Gastrocnemius medialis (tissue), 4 donors: ENCODE data around the gene OR10K1. TPM values are rescaled to one million over a fixed set of nuclear protein-coding genes. Genes with fewer than 3 reads are reported as not detected.
"Not testable (repeated sequence)": the region's sequence is repeated elsewhere in the genome, so short reads cannot be mapped to it uniquely, and the experiment has no call there.

ENCODE experiments used
- ATAC-seq, 2 donors: fragments of 150-250 bp; one replicate each; pipeline ENCODE4 v1.9.1; 2016
- DNase-seq, 2 donors: peaks; one replicate each; pipeline ENCODE4 v3.0.0-alpha.2; 2019
- H3K27ac ChIP-seq, 4 donors: fragments of 200-600 bp; sonication (generic); 1 replicate in 1 of 4; 2 replicates in 3 of 4; pipeline ENCODE4 v1.5.1; 2016 to 2018; ENCODE audit warnings: mild to moderate bottlenecking in 2 of 4, moderate library complexity in 1 of 4
- H3K27me3 ChIP-seq, 3 donors: fragments of 200-600 bp; sonication (generic) in 2 of 3; 1 replicate in 1 of 3; 2 replicates in 2 of 3; pipeline versions ENCODE4 v1.5.1 to v1.6.0; 2016 to 2019; ENCODE audit warnings: mild to moderate bottlenecking in 1 of 3, moderate library complexity in 1 of 3
- H3K36me3 ChIP-seq, 2 donors: fragments of 200-600 bp; sonication (generic) in 1 of 2; one replicate each; pipeline ENCODE4 v1.5.1; 2017 to 2018
- H3K4me1 ChIP-seq, 2 donors: fragments of 200-600 bp; sonication (generic) in 1 of 2; one replicate each; pipeline ENCODE4 v1.5.1; 2016 to 2017; ENCODE audit warnings: mild to moderate bottlenecking in 2 of 2
- H3K4me3 ChIP-seq, 4 donors: fragments of 200-600 bp; sonication (generic) in 3 of 4; 1 replicate in 1 of 4; 2 replicates in 3 of 4; pipeline ENCODE4 v1.5.1; 2016 to 2019; ENCODE audit warnings: mild to moderate bottlenecking in 2 of 4
- H3K9me3 ChIP-seq, 3 donors: fragments of 200-600 bp; sonication (generic) in 2 of 3; 1 replicate in 1 of 3; 2 replicates in 2 of 3; pipeline ENCODE4 v1.5.1; 2016 to 2019
- CTCF ChIP-seq, 5 experiments: fragments of 450-650 bp in 3 of 5; fragments of 200-600 bp in 2 of 5; sonication (generic) in 2 of 5; IDR thresholded peaks in 4 of 5; conservative IDR thresholded peaks in 1 of 5; 1 replicate in 4 of 5; 2 replicates in 1 of 5; pipeline ENCODE4 v1.5.1; 2016 to 2019; ENCODE audit warnings: antibody characterized with exemption in 5 of 5, mild to moderate bottlenecking in 3 of 5, moderate library complexity in 3 of 5
- POLR2A ChIP-seq, 2 donors: fragments of 450-650 bp; IDR thresholded peaks; one replicate each; pipeline ENCODE4 v1.6.1; 2017; ENCODE audit warnings: antibody characterized with exemption in 2 of 2, mild to moderate bottlenecking in 2 of 2, moderate library complexity in 2 of 2
- in situ Hi-C, 4 donors: fragments of 200-750 bp; cut with MboI; loops; one replicate each; pipeline versions ENCODE4 v1.15.0 to v1.8.0; 2017; ENCODE audit warnings: low sequenced_read_pairs in 4 of 4
- intact Hi-C: fragments of 100-400 bp; cut with DNase I; formaldehyde crosslinking; loops from one replicate; pipeline ENCODE4 v1.15.1; 2023; ENCODE audit warnings: low total_unique reads
- total RNA-seq, 4 donors: library from RNA; depleted of rRNA; stranded (reverse); fragments of >200 nt; gene quantifications; one replicate each; pipeline versions ENCODE4 v1.1.0 to v1.2.3, GENCODE V29; 2016

OR10K1 gene
- total RNA-seq, 4 donors from 2014 or later: not detected

GRCh38 chr1:158426137-158426536 lies 35.5 kb upstream of the OR10K1 start, which contains the start of gene OR10K2:
OR10K2 (minus strand) TSS chr1:158426237; CDS start chr1:158420866, 5,371 bp downstream.
- intact Hi-C loops (no loop called here), in situ Hi-C loops (no loop called here)
- ATAC-seq (no peak), DNase-seq (no peak)
- TF ChIP-seq CTCF (IDR thresholded peaks at IDR 0.05 in 4 of 5, conservative IDR thresholded peaks at IDR 0.05 in 1 of 5) (no peak), POLR2A (IDR thresholded peaks at IDR 0.05) (no peak)
- no peaks in the 10 kb centered on the region for H3K9me3 ChIP-seq
- no peak within 1 kb of the TSS for H3K4me3 ChIP-seq
- H3K27ac ChIP-seq: no peak within 1 kb of the TSS
- no peaks in the 10 kb centered on the region for H3K27me3 ChIP-seq
- no peaks in the 10 kb centered on the region for H3K36me3 ChIP-seq
- no peaks in the 10 kb centered on the region for H3K4me1 ChIP-seq

DNA sequence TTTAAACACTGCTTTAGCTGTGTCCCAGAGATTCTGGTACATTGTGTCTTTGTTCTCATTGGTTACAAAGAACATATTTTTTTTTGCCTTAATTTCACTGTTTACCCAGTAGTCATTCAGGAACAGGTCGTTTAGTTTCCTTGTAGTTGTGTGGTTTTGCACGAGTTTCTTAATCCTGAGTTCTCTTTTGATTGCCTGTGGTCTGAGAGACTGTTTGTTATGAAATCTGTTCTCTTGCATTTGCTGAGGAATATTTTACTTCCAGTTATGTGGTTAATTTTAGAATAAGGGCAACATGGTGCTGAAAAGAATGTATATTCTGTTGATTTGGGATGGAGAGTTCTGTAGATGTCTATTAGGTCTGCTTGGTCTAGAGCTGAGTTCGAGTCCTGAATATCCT lies 31.5 kb upstream of the OR10K1 start:
- H3K9me3 ChIP-seq, H3K4me3 ChIP-seq, in situ Hi-C loops: not testable (repeated sequence)

DNA sequence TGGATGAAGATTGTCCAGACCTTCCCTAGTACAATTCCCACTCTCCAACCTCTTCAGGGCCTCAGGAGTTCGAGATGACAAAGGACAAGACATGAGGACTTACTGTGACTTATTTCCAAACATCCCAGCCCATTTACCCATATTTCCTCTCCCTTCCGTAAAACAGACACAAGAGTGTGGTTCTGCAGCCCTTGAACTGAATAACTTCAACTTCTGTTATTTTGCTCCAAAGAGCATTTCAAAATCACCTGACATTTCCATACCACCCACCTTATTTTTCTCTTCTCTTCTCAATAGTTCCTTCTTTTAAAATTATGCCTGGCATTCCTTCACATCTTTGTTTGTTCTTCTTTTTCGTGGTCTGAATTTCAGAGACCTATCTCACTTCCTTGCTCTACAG lies 26.9 kb upstream of the OR10K1 start:
- no peaks in the 10 kb centered on the region for H3K36me3 ChIP-seq
- H3K4me3 ChIP-seq: no peak overlapping the region
- no peaks in the 10 kb centered on the region for H3K4me1 ChIP-seq
- in situ Hi-C loops: no loop called here
- no peak for ATAC-seq
- intact Hi-C loops: no loop called here
- TF ChIP-seq POLR2A (IDR thresholded peaks at IDR 0.05) (no peak), CTCF (IDR thresholded peaks at IDR 0.05 in 4 of 5, conservative IDR thresholded peaks at IDR 0.05 in 1 of 5) (no peak)
- no peak overlapping the region for H3K27ac ChIP-seq
- no peak for DNase-seq
- no peaks in the 10 kb centered on the region for H3K9me3 ChIP-seq
- no peaks in the 10 kb centered on the region for H3K27me3 ChIP-seq

More for the DNA sequence above, 31.5 kb upstream of the OR10K1 start:
- H3K36me3 ChIP-seq, H3K4me1 ChIP-seq, H3K27ac ChIP-seq, intact Hi-C loops, DNase-seq, ATAC-seq, H3K27me3 ChIP-seq: not testable (repeated sequence)

GRCh38 chr1:158445376-158445775 lies 16.3 kb upstream of the OR10K1 start:
- in situ Hi-C loops: no loop called here
- intact Hi-C loops: no loop called here
- no peak for DNase-seq
- Histone ChIP-seq H3K27ac (no peak overlapping the region), H3K9me3 (no peaks in the 10 kb centered on the region), H3K4me3 (no peak overlapping the region), H3K4me1 (no peaks in the 10 kb centered on the region), H3K36me3 (no peaks in the 10 kb centered on the region), H3K27me3 (no peaks in the 10 kb centered on the region)
- TF ChIP-seq POLR2A (IDR thresholded peaks at IDR 0.05): no peak
- no peak for TF ChIP-seq CTCF (IDR thresholded peaks at IDR 0.05 in 4 of 5, conservative IDR thresholded peaks at IDR 0.05 in 1 of 5)
- no peak for ATAC-seq

GRCh38 chr1:158454537-158454936 lies 7.1 kb upstream of the OR10K1 start:
- TF ChIP-seq CTCF (IDR thresholded peaks at IDR 0.05 in 4 of 5, conservative IDR thresholded peaks at IDR 0.05 in 1 of 5) (no peak), POLR2A (IDR thresholded peaks at IDR 0.05) (no peak)
- H3K9me3 ChIP-seq: no peaks in the 10 kb centered on the region
- in situ Hi-C loops: no loop called here
- H3K27ac ChIP-seq: no peak overlapping the region
- no peaks in the 10 kb centered on the region for H3K36me3 ChIP-seq
- no peak for ATAC-seq
- no peak overlapping the region for H3K4me3 ChIP-seq
- H3K4me1 ChIP-seq: no peaks in the 10 kb centered on the region
- DNase-seq: no peak
- H3K27me3 ChIP-seq: no peaks in the 10 kb centered on the region
- intact Hi-C loops: no loop called here
